HG03378 (cell line): ENCODE measurements around the gene SPEF1.
A peak's percentile ranks its signal among the peaks of the same experiment; 100 is the strongest.

ENCODE experiments used
- ATAC-seq: cut with Tn5 transposase; IDR thresholded peaks from one replicate; pipeline ENCODE4 v1.9.1; 2021; ENCODE audit warnings: mild to moderate bottlenecking, moderate library complexity; ENCODE audit not compliant: unreplicated experiment

The SPEF1 gene

GRCh38 chr20:3767427-3768341, 13.6 kb downstream of the SPEF1 start, which contains the start of gene ADISSP:
Gene ADISSP, minus strand, starts transcription at chr20:3767753. Its CDS starts 7,653 bp downstream, at chr20:3760100.
- peak; percentile 87 for ATAC-seq

DNA sequence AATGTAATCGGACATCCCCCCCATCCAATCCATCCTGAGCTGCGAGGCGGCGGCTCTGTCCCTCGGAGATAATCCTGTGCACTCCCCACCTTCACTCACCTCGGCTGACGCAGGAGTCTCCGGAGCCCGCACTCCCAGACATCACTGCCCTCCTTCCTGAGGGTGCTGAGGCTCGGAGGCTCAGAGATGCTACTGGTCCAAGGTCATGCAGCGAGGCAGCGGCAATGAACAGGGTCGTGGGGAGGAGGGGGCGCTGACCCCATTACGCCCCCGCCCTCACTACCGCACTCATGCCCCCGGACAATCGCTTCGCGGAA, 14.2 kb downstream of the SPEF1 start:
- no peak for ATAC-seq

- no peak for ATAC-seq
These were observed 14.7 kb downstream of the SPEF1 start for GRCh38 chr20:3766422-3767109.

- ATAC-seq: no peak
These were observed 15.9 kb downstream of the SPEF1 start for GRCh38 chr20:3765171-3765882.

DNA sequence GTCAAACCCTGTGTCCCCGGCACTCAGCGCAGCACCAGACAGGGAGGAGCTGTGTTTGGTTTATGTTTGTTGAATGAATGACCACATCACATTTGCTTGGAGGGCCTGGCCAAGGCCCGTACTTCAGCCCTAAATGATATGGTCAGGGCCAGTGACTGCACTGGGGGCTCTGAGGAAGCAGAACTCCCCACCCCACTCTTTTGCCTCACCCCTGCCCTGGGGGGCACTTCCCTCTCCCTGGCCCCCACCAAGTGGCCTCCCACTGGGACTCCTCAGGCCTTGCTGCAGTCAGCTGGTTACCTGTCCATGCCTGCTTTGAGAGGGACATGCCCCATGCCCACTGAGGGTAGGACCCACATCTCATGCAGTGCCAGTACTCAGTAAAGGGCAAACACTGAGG, 16.6 kb downstream of the SPEF1 start:
- ATAC-seq: no peak

GRCh38 chr20:3763671-3764601, 17.3 kb downstream of the SPEF1 start:
- no peak for ATAC-seq

GRCh38 chr20:3760655-3761348, 20.4 kb downstream of the SPEF1 start:
- ATAC-seq: no peak

GRCh38 chr20:3759884-3760283, 21.4 kb downstream of the SPEF1 start:
- no peak for ATAC-seq

DNA sequence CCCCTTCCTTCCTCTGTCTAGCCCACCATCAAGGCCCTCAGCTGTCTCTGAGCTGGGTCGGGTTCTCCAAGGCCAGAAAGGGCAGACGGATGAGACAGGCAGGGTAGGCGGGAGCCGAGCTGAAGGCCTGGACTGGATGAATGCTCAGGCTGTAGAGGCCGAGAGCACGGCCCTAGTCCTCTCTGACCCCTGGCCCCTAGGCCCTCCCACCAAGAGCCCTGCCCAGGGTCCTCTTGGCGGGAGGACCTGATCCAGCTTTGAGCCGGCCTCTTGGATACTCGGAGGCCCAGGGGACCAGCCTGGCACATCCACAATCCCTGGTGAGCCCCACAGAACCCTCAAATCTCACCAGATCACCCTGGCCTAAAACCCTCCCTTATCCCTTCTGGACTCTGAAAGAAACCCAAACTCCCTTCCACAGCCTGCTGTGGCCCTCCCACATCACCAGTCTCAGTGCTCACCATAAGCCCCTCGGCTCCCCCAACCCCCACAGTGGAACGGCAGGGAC, 21.9 kb downstream of the SPEF1 start:
- ATAC-seq: no peak

GRCh38 chr20:3758566-3758965, 22.7 kb downstream of the SPEF1 start:
- ATAC-seq: no peak

DNA sequence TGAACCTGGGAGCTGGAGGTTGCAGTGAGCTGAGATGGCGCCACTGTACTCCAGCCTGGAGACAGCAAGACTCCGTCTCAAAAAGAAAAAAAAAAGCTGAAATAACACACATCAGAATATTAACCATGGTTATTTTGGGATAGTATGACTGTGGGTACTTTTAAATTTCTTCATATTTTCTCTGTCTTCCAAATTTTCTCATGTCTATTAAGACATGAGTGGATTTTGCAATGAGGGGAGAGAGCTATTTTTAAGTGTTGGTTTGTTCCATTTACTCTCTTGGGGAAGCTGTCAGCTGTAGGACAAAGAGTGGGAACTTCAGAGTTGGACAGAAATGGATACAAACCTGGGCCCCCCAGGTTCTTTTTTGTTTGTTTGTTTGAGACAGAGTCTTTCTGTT, 24.0 kb downstream of the SPEF1 start:
- ATAC-seq: no peak

- ATAC-seq: no peak
These were observed 25.3 kb downstream of the SPEF1 start for GRCh38 chr20:3755814-3756480.

GRCh38 chr20:3755269-3755668, 26.0 kb downstream of the SPEF1 start:
- ATAC-seq: no peak

- no peak for ATAC-seq
These were observed 27.0 kb downstream of the SPEF1 start for GRCh38 chr20:3754276-3754630.

GRCh38 chr20:3753501-3754275, 27.6 kb downstream of the SPEF1 start:
- no peak for ATAC-seq

GRCh38 chr20:3753098-3753497, 28.1 kb downstream of the SPEF1 start:
- ATAC-seq: no peak

GRCh38 chr20:3752386-3752759, 28.9 kb downstream of the SPEF1 start:
- ATAC-seq: no peak

DNA sequence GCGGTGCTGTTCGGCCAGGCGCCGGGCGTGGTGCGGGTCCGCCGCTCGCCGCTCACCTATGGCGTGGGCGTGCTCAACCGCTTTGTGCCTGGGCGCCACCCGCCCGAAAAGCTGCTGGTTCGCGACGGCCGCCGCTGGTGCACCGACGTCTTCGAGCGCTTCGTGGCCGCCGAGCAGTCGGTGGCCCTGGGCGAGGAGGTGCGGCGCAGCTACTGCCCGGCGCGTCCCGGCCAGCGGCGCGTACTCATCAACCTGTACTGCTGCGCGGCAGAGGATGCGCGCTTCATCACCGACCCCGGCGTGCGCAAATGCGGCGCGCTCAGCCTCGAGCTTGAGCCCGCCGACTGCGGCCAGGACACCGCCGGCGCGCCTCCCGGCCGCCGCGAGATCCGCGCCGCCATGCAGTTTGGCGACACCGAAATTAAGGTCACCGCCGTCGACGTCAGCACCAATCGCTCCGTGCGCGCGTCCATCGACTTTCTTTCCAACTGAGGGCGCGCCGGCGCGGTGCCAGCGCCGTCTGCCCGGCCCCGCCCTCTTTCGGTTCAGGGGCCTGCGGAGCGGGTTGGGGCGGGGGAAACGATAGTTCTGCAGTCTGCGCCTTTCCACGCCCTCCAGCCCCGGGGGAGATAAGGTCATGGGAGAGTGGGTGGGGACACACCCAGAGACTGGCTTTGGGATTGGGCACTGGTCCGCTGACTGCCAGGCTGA, 29.4 kb downstream of the SPEF1 start:
- ATAC-seq: no peak
